HG03457 (cell line): ENCODE data around the gene GRM3.

ENCODE experiments used
- ATAC-seq: cut with Tn5 transposase; IDR thresholded peaks from one replicate; pipeline ENCODE4 v1.9.1; 2021; ENCODE audit warnings: moderate number of reproducible peaks; ENCODE audit not compliant: unreplicated experiment

The GRM3 gene

DNA sequence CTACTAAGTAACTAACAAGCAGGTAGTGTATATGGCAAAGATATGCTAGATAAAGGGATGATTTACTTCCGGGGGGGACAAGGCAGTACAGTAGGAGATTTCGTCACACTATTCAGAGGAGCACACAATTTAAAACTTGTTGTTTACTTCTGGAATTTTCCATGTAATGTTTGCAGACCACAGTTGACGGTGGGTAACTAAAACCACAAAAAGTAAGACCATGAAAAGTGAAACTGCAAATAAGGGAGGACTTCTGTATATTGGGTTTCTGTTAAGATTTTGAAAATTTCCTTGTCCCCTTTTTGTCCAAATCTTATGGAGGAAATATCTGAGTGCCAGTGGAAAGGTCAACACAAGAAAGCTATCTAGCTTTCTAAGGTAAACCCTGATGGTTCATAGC lies 245.8 kb downstream of the GRM3 start:
- ATAC-seq, result no peak

DNA sequence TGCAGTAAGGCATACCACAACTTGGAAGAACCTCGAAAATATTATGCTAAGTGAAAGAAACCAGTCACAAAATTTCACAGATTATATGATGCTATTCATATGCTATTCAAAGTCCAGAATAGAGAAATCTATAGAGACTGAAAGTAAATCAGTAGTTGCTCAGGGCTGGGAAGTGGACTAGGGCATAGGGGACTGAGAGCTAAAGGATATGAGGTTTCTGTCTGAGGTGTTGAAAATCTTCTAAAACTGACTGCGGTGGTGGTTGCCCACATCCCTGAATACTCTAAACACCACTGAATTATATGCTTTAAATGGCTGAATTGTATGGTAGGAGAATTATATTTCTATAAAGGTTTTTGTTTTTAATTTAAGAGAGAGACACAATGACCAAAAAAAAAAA lies 254.5 kb downstream of the GRM3 start:
- no peak for ATAC-seq

DNA sequence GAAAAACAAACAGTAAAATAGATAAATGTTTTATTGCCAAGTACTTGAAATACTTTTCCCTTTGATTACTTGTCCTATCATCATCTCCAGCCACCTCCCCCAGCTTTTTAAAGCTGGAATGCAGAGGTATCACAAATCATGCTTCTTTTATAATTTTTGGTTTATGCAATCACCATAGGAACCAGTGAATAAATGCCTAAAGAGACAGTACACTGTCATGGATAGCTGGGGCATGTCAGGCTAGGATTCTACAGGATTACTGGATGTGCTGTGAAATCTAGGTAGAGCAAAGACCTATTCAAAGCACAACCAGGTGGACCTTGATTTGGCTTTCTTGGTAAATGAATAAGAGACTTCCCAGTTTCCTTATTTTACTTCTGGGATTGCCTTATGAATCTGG lies 257.2 kb downstream of the GRM3 start:
- no peak for ATAC-seq

DNA sequence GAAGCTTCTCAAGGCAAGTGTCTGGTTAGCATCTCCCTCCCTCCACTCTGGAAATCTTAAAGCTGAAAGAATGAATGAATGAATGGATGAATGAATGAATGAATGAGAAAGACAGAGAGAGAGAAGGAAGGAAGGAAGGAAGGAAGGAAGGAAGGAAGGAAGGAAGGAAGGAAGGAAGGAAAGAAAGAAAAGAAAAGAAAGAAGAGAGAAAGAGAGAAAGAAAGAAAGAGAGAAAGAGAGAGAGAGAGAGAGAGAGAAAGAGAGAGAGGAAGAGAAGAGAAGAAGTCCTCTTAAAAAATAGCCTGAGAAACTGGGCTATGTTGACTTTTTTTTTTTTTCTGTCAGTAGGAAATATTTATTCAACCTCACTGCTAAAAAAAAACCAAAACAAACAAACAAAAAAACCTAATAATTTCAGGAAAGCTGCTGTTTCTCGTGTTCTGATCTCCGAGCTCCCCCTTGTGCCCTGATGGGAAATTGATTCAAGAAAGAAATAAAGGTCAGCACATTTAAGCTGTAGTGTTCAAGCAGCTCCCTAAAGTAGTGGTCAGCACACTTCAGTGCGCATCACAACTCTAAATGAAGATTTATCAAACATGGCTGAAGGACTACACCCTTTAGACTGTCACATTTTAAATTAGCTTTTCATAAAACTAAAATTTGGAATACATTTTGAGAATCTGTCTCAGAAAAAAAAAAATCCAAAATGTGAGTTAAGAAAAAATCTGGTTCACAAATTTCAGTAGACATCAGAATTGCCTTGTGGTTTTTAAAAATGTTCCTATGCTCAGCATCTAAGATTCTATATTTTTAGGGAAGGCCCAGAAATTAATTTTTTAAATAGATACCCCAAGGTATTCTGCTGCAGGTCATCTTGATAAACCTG lies 261.5 kb downstream of the GRM3 start:
- no peak for ATAC-seq

DNA sequence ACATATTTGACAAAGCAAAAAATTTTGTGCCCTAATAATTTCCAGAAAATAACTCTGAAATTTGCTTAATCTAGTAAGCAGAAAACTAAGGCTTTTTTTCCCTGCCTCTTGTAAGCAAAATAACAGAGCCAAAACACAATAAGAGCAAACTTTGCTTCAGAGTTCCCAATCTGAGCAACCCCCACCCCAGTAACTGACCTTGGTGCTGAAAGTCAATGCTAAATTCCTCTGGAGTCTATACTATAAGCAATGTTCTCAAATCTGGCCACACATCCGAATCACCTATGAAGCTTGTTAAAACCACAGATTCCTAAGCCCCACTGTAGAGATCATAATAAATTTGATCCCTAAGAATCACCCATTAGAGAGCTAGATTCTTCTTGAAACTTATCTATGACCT lies 265.2 kb downstream of the GRM3 start:
- ATAC-seq, result no peak

DNA sequence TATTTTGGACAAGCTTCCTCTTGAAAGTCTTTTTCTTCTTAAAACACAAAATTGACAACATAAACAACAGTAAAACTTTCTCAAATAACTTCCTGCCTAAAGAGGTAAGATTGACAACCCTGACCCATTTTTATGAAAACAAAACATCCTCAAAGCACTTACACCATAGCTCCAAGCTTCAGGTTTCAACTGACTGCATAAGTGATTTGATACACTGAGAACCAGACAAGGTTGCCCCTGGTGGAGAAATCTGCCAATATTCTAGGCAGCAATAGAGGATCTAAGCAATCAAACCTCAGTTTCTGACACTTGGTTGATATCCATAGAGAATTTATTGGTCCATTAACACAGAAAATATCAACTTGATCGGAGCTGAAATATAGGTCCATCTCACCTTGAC lies 267.9 kb downstream of the GRM3 start:
- ATAC-seq, result no peak

DNA sequence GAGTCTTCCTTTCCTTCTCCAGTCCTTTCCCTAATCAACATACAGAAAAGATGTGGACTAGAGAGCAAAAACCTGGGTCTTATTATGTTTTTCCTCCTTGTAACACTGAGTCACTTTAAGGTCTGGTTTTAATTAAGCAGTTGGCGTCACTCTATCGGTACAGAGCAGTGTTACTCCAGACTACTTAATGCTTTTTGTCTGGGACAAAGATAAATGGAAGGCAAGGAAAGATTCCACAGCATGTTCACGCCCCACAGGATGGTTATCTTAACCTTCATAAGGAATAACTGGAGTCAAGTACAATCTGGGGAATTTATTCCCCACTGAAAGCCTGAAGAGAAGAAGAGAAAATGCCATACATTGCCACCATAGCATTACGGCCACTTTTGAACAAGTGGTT lies 270.0 kb downstream of the GRM3 start:
- no peak for ATAC-seq
